Measurements from ENCODE around the gene TAL1.

The TAL1 gene

GRCh38 chr1:47188791-47189785, 42.9 kb downstream of the TAL1 start:
- Histone ChIP-seq H3K27ac (ENCODE audit: insufficient read depth, low read depth, low read length, poor library complexity, severe bottlenecking) (no peak overlapping the region), H3K36me3 (ENCODE audit: control insufficient read depth, insufficient read depth, low read length) (no peaks in the 10 kb centered on the region), H3K27me3 (ENCODE audit: control insufficient read depth, insufficient read depth, low read length, poor library complexity, severe bottlenecking) (no peaks in the 10 kb centered on the region), H3K9me3 (ENCODE audit: control insufficient read depth, low read length) (no peaks in the 10 kb centered on the region), H3K4me1 (ENCODE audit: control insufficient read depth, insufficient read depth, low read length) (peaks cover 11% of the 10 kb centered on the region), H3K4me3 (ENCODE audit: insufficient read depth, low read depth, low read length) (no peak overlapping the region)
- 88 to 92% methylated on average over 7 of the region's 7 CpGs for WGBS, 2 experiments

- Histone ChIP-seq H3K4me1 (ENCODE audit: control insufficient read depth, insufficient read depth, low read length) (peaks cover 11% of the 10 kb centered on the region), H3K4me3 (ENCODE audit: insufficient read depth, low read depth, low read length) (no peak overlapping the region), H3K27ac (ENCODE audit: insufficient read depth, low read depth, low read length, poor library complexity, severe bottlenecking) (no peak overlapping the region), H3K27me3 (ENCODE audit: control insufficient read depth, insufficient read depth, low read length, poor library complexity, severe bottlenecking) (no peaks in the 10 kb centered on the region), H3K9me3 (ENCODE audit: control insufficient read depth, low read length) (no peaks in the 10 kb centered on the region), H3K36me3 (ENCODE audit: control insufficient read depth, insufficient read depth, low read length) (no peaks in the 10 kb centered on the region)
- WGBS, 2 experiments, result 87 to 90% methylated on average over 2 of the region's 2 CpGs
These were observed 44.1 kb downstream of the TAL1 start for GRCh38 chr1:47187926-47188250.

- H3K4me1 ChIP-seq (ENCODE audit: control insufficient read depth, insufficient read depth, low read length), result peaks cover 7% of the 10 kb centered on the region
- no peaks in the 10 kb centered on the region for H3K36me3 ChIP-seq (ENCODE audit: control insufficient read depth, insufficient read depth, low read length)
- WGBS, 2 experiments, result 89 to 91% methylated on average over 12 of the region's 12 CpGs
- H3K27me3 ChIP-seq (ENCODE audit: control insufficient read depth, insufficient read depth, low read length, poor library complexity, severe bottlenecking), result no peaks in the 10 kb centered on the region
- no peak overlapping the region for H3K27ac ChIP-seq (ENCODE audit: insufficient read depth, low read depth, low read length, poor library complexity, severe bottlenecking)
- no peak overlapping the region for H3K4me3 ChIP-seq (ENCODE audit: insufficient read depth, low read depth, low read length)
- no peaks in the 10 kb centered on the region for H3K9me3 ChIP-seq (ENCODE audit: control insufficient read depth, low read length)
These were observed 44.6 kb downstream of the TAL1 start for GRCh38 chr1:47187231-47187925.

GRCh38 chr1:47186267-47187185, 45.5 kb downstream of the TAL1 start:
- H3K9me3 ChIP-seq (ENCODE audit: control insufficient read depth, low read length), result no peaks in the 10 kb centered on the region
- 93 to 94% methylated on average over 13 of the region's 13 CpGs for WGBS, 2 experiments
- H3K4me3 ChIP-seq (ENCODE audit: insufficient read depth, low read depth, low read length), result no peak overlapping the region
- H3K27me3 ChIP-seq (ENCODE audit: control insufficient read depth, insufficient read depth, low read length, poor library complexity, severe bottlenecking), result no peaks in the 10 kb centered on the region
- no peak overlapping the region for H3K27ac ChIP-seq (ENCODE audit: insufficient read depth, low read depth, low read length, poor library complexity, severe bottlenecking)
- no peaks in the 10 kb centered on the region for H3K36me3 ChIP-seq (ENCODE audit: control insufficient read depth, insufficient read depth, low read length)
- peaks cover 5% of the 10 kb centered on the region for H3K4me1 ChIP-seq (ENCODE audit: control insufficient read depth, insufficient read depth, low read length)

GRCh38 chr1:47184822-47185677, 47.0 kb downstream of the TAL1 start:
- Histone ChIP-seq H3K36me3 (ENCODE audit: control insufficient read depth, insufficient read depth, low read length) (no peaks in the 10 kb centered on the region), H3K27ac (ENCODE audit: insufficient read depth, low read depth, low read length, poor library complexity, severe bottlenecking) (no peak overlapping the region), H3K4me1 (ENCODE audit: control insufficient read depth, insufficient read depth, low read length) (no peaks in the 10 kb centered on the region), H3K27me3 (ENCODE audit: control insufficient read depth, insufficient read depth, low read length, poor library complexity, severe bottlenecking) (peaks cover 9% of the 10 kb centered on the region), H3K9me3 (ENCODE audit: control insufficient read depth, low read length) (no peaks in the 10 kb centered on the region), H3K4me3 (ENCODE audit: insufficient read depth, low read depth, low read length) (no peak overlapping the region)
- 88 to 89% methylated on average over 14 of the region's 14 CpGs for WGBS, 2 experiments

- Histone ChIP-seq H3K27me3 (ENCODE audit: control insufficient read depth, insufficient read depth, low read length, poor library complexity, severe bottlenecking) (peaks cover 17% of the 10 kb centered on the region), H3K36me3 (ENCODE audit: control insufficient read depth, insufficient read depth, low read length) (no peaks in the 10 kb centered on the region), H3K27ac (ENCODE audit: insufficient read depth, low read depth, low read length, poor library complexity, severe bottlenecking) (no peak overlapping the region), H3K4me1 (ENCODE audit: control insufficient read depth, insufficient read depth, low read length) (no peaks in the 10 kb centered on the region), H3K4me3 (ENCODE audit: insufficient read depth, low read depth, low read length) (no peak overlapping the region), H3K9me3 (ENCODE audit: control insufficient read depth, low read length) (no peaks in the 10 kb centered on the region)
- WGBS, 2 experiments, result 86 to 91% methylated on average over 5 of the region's 5 CpGs
These were observed 47.8 kb downstream of the TAL1 start for GRCh38 chr1:47184090-47184821.

GRCh38 chr1:47183308-47184089, 48.5 kb downstream of the TAL1 start:
- H3K9me3 ChIP-seq (ENCODE audit: control insufficient read depth, low read length), result no peaks in the 10 kb centered on the region
- no peaks in the 10 kb centered on the region for H3K36me3 ChIP-seq (ENCODE audit: control insufficient read depth, insufficient read depth, low read length)
- no peaks in the 10 kb centered on the region for H3K4me1 ChIP-seq (ENCODE audit: control insufficient read depth, insufficient read depth, low read length)
- H3K27me3 ChIP-seq (ENCODE audit: control insufficient read depth, insufficient read depth, low read length, poor library complexity, severe bottlenecking), result peaks cover 17% of the 10 kb centered on the region
- H3K4me3 ChIP-seq (ENCODE audit: insufficient read depth, low read depth, low read length), result no peak overlapping the region
- 84 to 87% methylated on average over 11 of the region's 11 CpGs for WGBS, 2 experiments
- H3K27ac ChIP-seq (ENCODE audit: insufficient read depth, low read depth, low read length, poor library complexity, severe bottlenecking), result no peak overlapping the region

GRCh38 chr1:47182676-47183235, 49.3 kb downstream of the TAL1 start:
- Histone ChIP-seq H3K27ac (ENCODE audit: insufficient read depth, low read depth, low read length, poor library complexity, severe bottlenecking) (no peak overlapping the region), H3K9me3 (ENCODE audit: control insufficient read depth, low read length) (no peaks in the 10 kb centered on the region), H3K4me1 (ENCODE audit: control insufficient read depth, insufficient read depth, low read length) (no peaks in the 10 kb centered on the region), H3K27me3 (ENCODE audit: control insufficient read depth, insufficient read depth, low read length, poor library complexity, severe bottlenecking) (peaks cover 17% of the 10 kb centered on the region), H3K4me3 (ENCODE audit: insufficient read depth, low read depth, low read length) (no peak overlapping the region), H3K36me3 (ENCODE audit: control insufficient read depth, insufficient read depth, low read length) (no peaks in the 10 kb centered on the region)
- 80 to 86% methylated on average over 6 to 7 of the region's 7 CpGs for WGBS, 2 experiments
